T-cell (primary cell): ENCODE data around the gene NCS1. TPM values are rescaled to one million over a fixed set of nuclear protein-coding genes. Genes with fewer than 3 reads are reported as not detected.

ENCODE experiments used
- ATAC-seq, 4 experiments: fragments of 200-7000 bp in 3 of 4; fragments of 150-1000 bp in 1 of 4; cut with Tn5 transposase; replicated peaks in 1 of 4; 1 replicate in 3 of 4; 2 replicates in 1 of 4; pipeline ENCODE4 v1.10.0; 2021; ENCODE audit warnings: moderate library complexity in 3 of 4, mild to moderate bottlenecking in 2 of 4, moderate number of reproducible peaks in 1 of 4
- CTCF ChIA-PET, 2 donors: fragments of 300-600 bp; sonication (Branson Sonifier 250); formaldehyde crosslinking; loops; one replicate each; lab custom pipeline; 2022; ENCODE audit warnings: antibody characterized with exemption in 2 of 2; lab: Charles Lee
- POLR2A ChIA-PET, 2 donors: fragments of 300-600 bp; sonication (Branson Sonifier 250); formaldehyde crosslinking; loops; one replicate each; lab custom pipeline; 2022; ENCODE audit warnings: antibody characterized with exemption in 2 of 2; lab: Charles Lee
- DNase-seq, 35 experiments: peaks; one replicate each; pipeline versions ENCODE4 v3.0.0 to v3.0.0-alpha.2; 2013 to 2023
- H3K27ac ChIP-seq: one replicate; pipeline ENCODE4 v1.5.1; 2013; ENCODE audit warnings: low read length
- H3K27me3 ChIP-seq, 2 experiments: replicated peaks in 1 of 2; 1 replicate in 1 of 2; 2 replicates in 1 of 2; pipeline versions ENCODE4 v1.6.1 to v1.7.0; 2013; ENCODE audit warnings: low read length in 1 of 2, mixed read lengths in 1 of 2; ENCODE audit not compliant: control insufficient read depth in 2 of 2, insufficient read depth in 2 of 2; ENCODE audit errors: extremely low read depth in 1 of 2
- H3K36me3 ChIP-seq, 2 donors: 1 replicate in 1 of 2; 2 replicates in 1 of 2; pipeline versions ENCODE4 v1.6.1 to v1.7.0; 2013; ENCODE audit warnings: low read length in 1 of 2; ENCODE audit not compliant: control insufficient read depth in 2 of 2, insufficient read depth in 1 of 2; ENCODE audit errors: extremely low read depth in 1 of 2
- H3K4me1 ChIP-seq, 2 experiments: 1 replicate in 1 of 2; 2 replicates in 1 of 2; pipeline versions ENCODE4 v1.6.1 to v1.7.0; 2013; ENCODE audit warnings: low read length in 2 of 2, mixed read lengths in 1 of 2; ENCODE audit not compliant: insufficient read depth in 2 of 2, control insufficient read depth in 1 of 2; ENCODE audit errors: extremely low read depth in 1 of 2
- H3K4me3 ChIP-seq, 2 donors: 1 replicate in 1 of 2; 2 replicates in 1 of 2; pipeline versions ENCODE4 v1.5.1 to v1.7.0; 2013; ENCODE audit warnings: mild to moderate bottlenecking in 2 of 2, low read length in 1 of 2, moderate library complexity in 1 of 2; ENCODE audit not compliant: control insufficient read depth in 1 of 2; ENCODE audit errors: extremely low read depth in 1 of 2
- H3K9me3 ChIP-seq: 2 replicates; pipeline ENCODE4 v1.7.0; 2013
- H3K27ac Mint-ChIP-seq, 2 donors: one replicate each; pipeline ENCODE4 v1.8.0; 2020 to 2021; ENCODE audit warnings: mild to moderate bottlenecking in 2 of 2, mixed read lengths in 2 of 2
- H3K27me3 Mint-ChIP-seq, 2 donors: one replicate each; pipeline ENCODE4 v1.8.0; 2021 to 2022; ENCODE audit warnings: mixed read lengths in 2 of 2
- H3K36me3 Mint-ChIP-seq: one replicate; pipeline ENCODE4 v1.8.0; 2021; ENCODE audit warnings: mixed read lengths
- H3K4me1 Mint-ChIP-seq, 3 donors: one replicate each; pipeline ENCODE4 v1.8.0; 2020 to 2022; ENCODE audit warnings: mixed read lengths in 3 of 3, mild to moderate bottlenecking in 1 of 3
- H3K4me3 Mint-ChIP-seq, 3 donors: one replicate each; pipeline ENCODE4 v1.8.0; 2020 to 2022; ENCODE audit warnings: mild to moderate bottlenecking in 3 of 3, mixed read lengths in 3 of 3, moderate library complexity in 3 of 3
- H3K9me3 Mint-ChIP-seq, 3 donors: one replicate each; pipeline ENCODE4 v1.8.0; 2020 to 2022; ENCODE audit warnings: mixed read lengths in 3 of 3
- WGBS: methylation state at CpG from one replicate; pipeline ENCODE4 v1.1.5; 2013; ENCODE audit warnings: missing lambda C conversion rate; ENCODE audit not compliant: insufficient coverage; 5-methylcytosine and 5-hydroxymethylcytosine counted together
- total RNA-seq, 35 experiments: library from RNA in 6 of 35; stranded (reverse) in 6 of 35; fragments of 120-200 nt in 1 of 35; gene quantifications; one replicate each; pipeline versions ENCODE4 v1.2.1 to v1.2.4 and lab custom pipeline; 2013 to 2026

The NCS1 gene
- total RNA-seq, 5 donors from 2014 or later (not counting 1 experiment from before 2014, with no cell fraction given): 0.20 to 0.82 (median 0.46) TPM; not detected in 1

GRCh38 chr9:130201974-130202373 is 29.8 kb downstream of the NCS1 start:
- DNase-seq: no peak
- no peaks in the 10 kb centered on the region for H3K27me3 Mint-ChIP-seq
- no peaks in the 10 kb centered on the region for H3K36me3 Mint-ChIP-seq

GRCh38 chr9:130204341-130204740 is 32.1 kb downstream of the NCS1 start:
- H3K27me3 Mint-ChIP-seq: peaks cover 0 to 7% of the 10 kb centered on the region in 2 donors
- H3K36me3 ChIP-seq: no peaks in the 10 kb centered on the region
- H3K27me3 ChIP-seq: peaks cover 0 to 5% of the 10 kb centered on the region in 2 experiments
- ChIA-PET CTCF (no interaction called here), POLR2A (interaction anchor here in 1 of 2 donors (0.7 kb wide), 1 partner anchor 42 kb away, joined by 4 read pairs; no protein-coding TSS in a partner anchor)
- H3K9me3 ChIP-seq: no peaks in the 10 kb centered on the region
- no peak overlapping the region for H3K27ac ChIP-seq
- no peak overlapping the region for H3K27ac Mint-ChIP-seq
- H3K4me3 Mint-ChIP-seq: no peak overlapping the region
- H3K4me1 Mint-ChIP-seq: no peaks in the 10 kb centered on the region
- ATAC-seq (no peak), DNase-seq (no peak)
- H3K9me3 Mint-ChIP-seq: no peaks in the 10 kb centered on the region
- no peak overlapping the region for H3K4me3 ChIP-seq
- H3K4me1 ChIP-seq: no peaks in the 10 kb centered on the region
- WGBS: 94% methylated on average over 5 of the region's 5 CpGs
- no peaks in the 10 kb centered on the region for H3K36me3 Mint-ChIP-seq

More at GRCh38 chr9:130201974-130202373, 29.8 kb downstream of the NCS1 start:
- peaks cover 0 to 2% of the 10 kb centered on the region in 2 experiments for H3K27me3 ChIP-seq
- no peak overlapping the region for H3K27ac ChIP-seq
- no peak for ATAC-seq
- H3K4me3 ChIP-seq: no peak overlapping the region
- Mint-ChIP-seq H3K4me3 (no peak overlapping the region), H3K4me1 (no peaks in the 10 kb centered on the region), H3K27ac (no peak overlapping the region), H3K9me3 (no peaks in the 10 kb centered on the region)
- no peaks in the 10 kb centered on the region for H3K4me1 ChIP-seq
- POLR2A ChIA-PET: no interaction called here
- H3K36me3 ChIP-seq: no peaks in the 10 kb centered on the region
- WGBS: 81% methylated on average over 7 of the region's 8 CpGs
- CTCF ChIA-PET: no interaction called here
- no peaks in the 10 kb centered on the region for H3K9me3 ChIP-seq

GRCh38 chr9:130204959-130205358 is 32.8 kb downstream of the NCS1 start:
- ChIA-PET POLR2A (no interaction called here), CTCF (interaction anchor here in 1 of 2 donors (0.6 to 0.7 kb wide), 2 partner anchors 88 to 1959 kb away, joined by 3 to 4 read pairs; no protein-coding TSS in a partner anchor)
- H3K27me3 Mint-ChIP-seq: peaks cover 4 to 13% of the 10 kb centered on the region in 2 donors
- Histone ChIP-seq H3K27ac (no peak overlapping the region), H3K4me3 (no peak overlapping the region), H3K4me1 (no peaks in the 10 kb centered on the region), H3K27me3 (peaks cover 0 to 10% of the 10 kb centered on the region in 2 experiments), H3K9me3 (no peaks in the 10 kb centered on the region), H3K36me3 (no peaks in the 10 kb centered on the region)
- DNase-seq: no peak
- no peaks in the 10 kb centered on the region for H3K36me3 Mint-ChIP-seq
- WGBS: 80% methylated on average over 7 of the region's 12 CpGs
- no peak for ATAC-seq
- no peaks in the 10 kb centered on the region for H3K4me1 Mint-ChIP-seq
- H3K9me3 Mint-ChIP-seq: no peaks in the 10 kb centered on the region
- no peak overlapping the region for H3K4me3 Mint-ChIP-seq
- no peak overlapping the region for H3K27ac Mint-ChIP-seq

- peaks cover 0 to 10% of the 10 kb centered on the region in 2 experiments for H3K27me3 ChIP-seq
- POLR2A ChIA-PET: interaction anchor here (0.5 to 0.6 kb wide), 2 partner anchors 33 to 41 kb away, joined by 3 read pairs; no protein-coding TSS in a partner anchor
- H3K36me3 ChIP-seq: no peaks in the 10 kb centered on the region
- H3K4me3 ChIP-seq: no peak overlapping the region
- H3K9me3 ChIP-seq: no peaks in the 10 kb centered on the region
- H3K4me1 ChIP-seq: no peaks in the 10 kb centered on the region
- ATAC-seq: no peak
- Mint-ChIP-seq H3K36me3 (no peaks in the 10 kb centered on the region), H3K9me3 (no peaks in the 10 kb centered on the region), H3K27ac (no peak overlapping the region), H3K4me3 (no peak overlapping the region), H3K27me3 (peaks cover 8 to 14% of the 10 kb centered on the region in 2 donors), H3K4me1 (no peaks in the 10 kb centered on the region)
- CTCF ChIA-PET: interaction anchor here (0.5 to 0.7 kb wide), 3 partner anchors 23 to 1557 kb away, joined by 3 to 6 read pairs (median 4); no protein-coding TSS in a partner anchor
- no peak for DNase-seq
- H3K27ac ChIP-seq: no peak overlapping the region
- 80% methylated on average over 3 of the region's 5 CpGs for WGBS
Observed at GRCh38 chr9:130205912-130206311, 33.7 kb downstream of the NCS1 start.

- no peaks in the 10 kb centered on the region for H3K36me3 Mint-ChIP-seq
- Histone ChIP-seq H3K36me3 (no peaks in the 10 kb centered on the region), H3K4me1 (no peaks in the 10 kb centered on the region), H3K27ac (no peak overlapping the region), H3K4me3 (no peak overlapping the region), H3K27me3 (peaks cover 0 to 13% of the 10 kb centered on the region in 2 experiments), H3K9me3 (no peaks in the 10 kb centered on the region)
- H3K4me3 Mint-ChIP-seq: no peak overlapping the region
- 90% methylated on average over 9 of the region's 16 CpGs for WGBS
- CTCF ChIA-PET: no interaction called here
- ATAC-seq: no peak
- H3K4me1 Mint-ChIP-seq: no peaks in the 10 kb centered on the region
- POLR2A ChIA-PET: no interaction called here
- no peak for DNase-seq
- H3K9me3 Mint-ChIP-seq: no peaks in the 10 kb centered on the region
- H3K27me3 Mint-ChIP-seq: peaks cover 8 to 15% of the 10 kb centered on the region in 2 donors
- H3K27ac Mint-ChIP-seq: no peak overlapping the region
Observed at GRCh38 chr9:130206579-130206978, 34.4 kb downstream of the NCS1 start.

GRCh38 chr9:130207241-130207992 is 35.2 kb downstream of the NCS1 start:
- Mint-ChIP-seq H3K4me1 (no peaks in the 10 kb centered on the region), H3K27ac (no peak overlapping the region), H3K36me3 (no peaks in the 10 kb centered on the region), H3K27me3 (peaks cover 8 to 15% of the 10 kb centered on the region in 2 donors), H3K9me3 (no peaks in the 10 kb centered on the region), H3K4me3 (no peak overlapping the region)
- 83% methylated on average over 14 of the region's 17 CpGs for WGBS
- Histone ChIP-seq H3K9me3 (no peaks in the 10 kb centered on the region), H3K27ac (no peak overlapping the region), H3K4me1 (no peaks in the 10 kb centered on the region), H3K4me3 (no peak overlapping the region), H3K27me3 (peaks cover 0 to 13% of the 10 kb centered on the region in 2 experiments), H3K36me3 (no peaks in the 10 kb centered on the region)
- ATAC-seq: no peak
- ChIA-PET CTCF (no interaction called here), POLR2A (no interaction called here)
- DNase-seq: no peak
